EL (cell line): Measurements from ENCODE around the gene CEP131.

ENCODE experiments used
- DNase-seq: peaks from one replicate; pipeline ENCODE4 v3.0.0-alpha.2; 2016

CEP131 gene

DNA sequence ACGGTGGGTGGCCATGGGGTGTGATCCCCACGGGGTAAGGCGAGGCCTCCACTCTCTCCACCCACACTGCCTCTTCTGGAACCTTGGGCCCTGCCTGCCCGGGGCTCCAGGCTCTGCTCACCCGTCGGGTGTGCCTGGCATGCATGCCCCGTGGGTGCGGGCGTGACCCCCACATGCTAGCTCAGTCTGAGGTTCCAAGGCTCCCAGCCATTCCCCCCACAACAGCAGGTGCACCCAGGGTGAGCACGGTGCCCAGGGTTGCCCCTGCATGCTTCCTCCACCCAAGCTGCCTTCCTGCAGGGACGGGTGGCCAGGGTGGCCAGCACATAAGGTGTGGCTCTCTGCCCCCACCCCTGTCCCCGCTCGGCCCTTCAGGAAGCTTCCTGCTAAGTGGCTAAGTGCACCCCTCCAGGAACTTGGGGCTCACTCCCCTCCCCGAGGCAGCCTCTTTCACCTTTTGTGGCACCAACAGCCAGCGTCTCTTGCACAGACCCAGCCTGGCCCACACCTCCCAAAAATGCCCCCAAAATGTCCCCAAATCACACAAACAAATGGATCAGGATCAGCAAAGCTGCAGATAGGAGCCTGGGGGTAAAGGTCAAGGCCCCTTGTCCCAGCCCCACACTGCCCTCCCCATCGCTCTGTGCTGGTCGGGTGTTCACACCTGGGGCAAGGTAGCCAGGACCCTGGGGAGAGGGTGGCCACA is 78.9 kb downstream of the CEP131 start:
- no peak for DNase-seq

DNA sequence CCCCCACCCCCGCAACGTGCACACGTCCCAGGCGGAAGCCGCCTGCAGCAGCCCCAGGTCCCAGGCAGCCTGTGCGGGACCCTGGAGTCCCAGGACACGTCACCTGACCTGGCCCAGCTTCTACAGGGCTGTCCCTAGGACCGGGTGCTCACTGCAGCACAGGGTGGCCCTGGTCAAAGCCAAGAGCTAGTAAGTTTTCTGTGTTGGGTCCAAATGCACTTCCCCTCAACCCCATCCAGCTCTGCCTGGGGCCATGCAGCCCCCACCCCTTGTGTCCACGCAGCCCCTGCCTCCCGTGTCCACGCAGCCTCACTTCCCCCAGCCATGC is 79.6 kb downstream of the CEP131 start:
- no peak for DNase-seq

DNA sequence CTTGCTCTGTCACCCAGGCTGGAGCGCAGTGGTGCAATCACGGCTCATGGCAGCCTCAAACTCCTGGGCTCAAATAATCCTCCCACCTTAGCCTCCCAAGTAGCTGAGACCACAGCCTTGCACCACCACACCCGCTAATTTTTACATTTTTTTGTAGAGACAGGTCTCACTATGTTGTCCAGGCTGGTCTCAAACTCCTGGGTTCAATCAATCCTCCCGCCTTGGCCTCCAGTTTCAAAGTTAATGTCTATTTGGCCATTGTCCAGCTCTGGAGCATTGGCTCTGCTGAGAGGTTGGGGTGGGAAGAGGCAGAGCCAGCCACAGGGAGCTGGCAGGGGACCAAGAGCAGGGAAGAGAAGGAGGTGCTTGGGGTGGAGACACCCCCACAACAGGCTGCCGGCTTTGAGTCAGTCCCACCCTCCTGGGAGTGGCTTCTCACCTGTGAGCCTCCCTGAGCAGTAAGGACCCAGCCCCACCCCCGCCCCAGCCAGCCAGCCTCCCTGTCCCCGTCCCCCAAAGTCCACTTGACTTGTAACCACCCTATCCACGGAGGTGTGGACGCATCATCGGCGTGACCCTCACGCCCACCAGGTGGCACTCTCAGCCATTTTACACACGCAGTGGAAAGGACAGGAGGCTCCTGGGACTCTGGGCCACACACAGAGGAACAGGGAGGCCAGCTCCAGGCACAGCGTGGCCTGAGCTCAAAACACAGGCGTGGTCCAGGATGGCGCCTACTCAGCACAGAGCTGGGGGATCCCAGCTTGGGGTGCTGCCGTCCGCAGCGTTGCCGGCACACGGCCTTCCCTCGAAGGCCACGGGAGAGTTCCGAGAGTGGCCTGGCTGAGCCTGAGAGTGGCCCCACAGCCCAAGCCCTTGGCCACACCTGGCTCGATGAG is 80.2 kb downstream of the CEP131 start:
- peak; percentile 76 for DNase-seq

DNA sequence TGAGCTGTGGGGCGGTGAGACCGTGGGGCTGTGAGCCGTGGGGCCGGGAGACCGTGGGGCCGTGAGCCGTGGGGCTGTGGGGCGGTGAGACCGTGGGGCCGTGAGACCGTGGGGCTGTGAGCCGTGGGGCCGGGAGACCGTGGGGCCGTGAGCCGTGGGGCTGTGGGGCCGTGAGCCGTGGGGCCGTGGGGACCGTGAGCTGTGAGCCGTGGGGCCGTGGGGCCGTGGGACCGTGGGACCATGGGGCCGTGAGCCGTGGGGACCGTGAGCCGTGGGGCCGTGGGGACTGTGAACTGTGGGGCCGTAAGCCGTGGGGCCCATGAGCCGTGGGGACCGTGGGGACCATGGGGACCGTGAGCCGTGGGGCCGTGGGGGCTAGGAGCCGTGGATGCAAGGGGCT is 82.1 kb downstream of the CEP131 start:
- DNase-seq, result no peak

DNA sequence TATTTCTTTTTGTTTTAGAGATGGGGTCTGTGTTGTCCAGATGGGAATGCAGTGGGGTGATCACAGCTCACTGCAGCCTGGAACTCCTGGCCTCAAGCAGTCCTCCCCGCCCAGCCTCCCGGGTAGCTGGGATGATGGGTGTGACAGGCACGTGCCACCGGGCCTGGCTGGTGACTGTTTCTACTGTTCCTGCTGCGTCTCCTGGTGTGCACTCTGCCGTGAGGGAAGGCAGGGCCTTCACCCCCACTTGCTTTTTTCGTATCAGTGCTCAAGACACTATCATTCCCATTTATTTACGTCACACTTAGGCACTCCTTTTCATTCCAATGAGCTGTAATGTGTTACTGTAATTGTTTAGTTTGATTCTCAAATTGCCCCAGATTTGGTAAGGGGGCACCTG is 82.7 kb downstream of the CEP131 start:
- DNase-seq, result no peak
